ENCODE data around the gene SLC39A7. TPM values are rescaled to one million over a fixed set of nuclear protein-coding genes. Genes with fewer than 3 reads are reported as not detected.

SLC39A7 gene
- total RNA-seq, 1 experiment from 2014 or later, result 130 TPM

DNA sequence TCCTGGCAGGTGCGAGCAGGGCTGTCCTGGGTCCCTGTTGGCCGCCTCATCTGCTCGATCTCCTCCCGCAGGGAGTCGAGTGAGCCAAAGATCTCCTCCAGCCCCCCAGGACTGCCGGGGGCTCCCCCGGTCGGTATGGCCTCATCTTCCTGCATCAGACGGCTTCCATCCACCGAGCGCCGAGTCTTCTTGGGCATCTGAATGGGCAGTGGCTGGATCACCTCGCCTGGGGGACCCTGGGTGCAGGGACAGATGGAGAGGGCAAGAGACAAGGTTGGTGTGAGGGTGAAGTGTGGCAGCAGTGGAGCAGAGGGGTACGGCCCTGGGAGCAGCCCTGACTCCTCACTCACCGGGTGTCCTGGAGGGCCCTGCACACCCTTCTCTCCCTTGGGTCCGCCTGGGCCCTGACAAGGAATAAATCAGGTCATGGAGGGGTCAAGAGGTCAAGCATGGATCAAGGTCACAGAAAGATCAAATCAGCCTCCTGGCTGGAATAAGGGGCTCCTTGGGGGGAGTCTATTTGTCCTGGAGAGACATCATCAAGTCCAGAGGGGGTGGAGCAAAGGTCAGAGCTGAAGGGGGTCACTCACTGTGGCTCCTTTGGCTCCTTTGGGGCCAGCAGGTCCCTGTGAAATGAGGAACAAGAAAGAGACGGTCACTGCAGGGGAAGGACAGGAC, 34.9 kb upstream of the SLC39A7 start:
- Histone ChIP-seq H3K27me3 (ENCODE audit: insufficient read depth, low read length) (no peaks in the 10 kb centered on the region), H3K4me3 (replicated peaks in 1 of 2; ENCODE audit: low read depth in 1 of 2, low read length in 2 of 2) (no peak overlapping the region), H3K27ac (ENCODE audit: low read depth, low read length) (no peak overlapping the region), H3K4me1 (ENCODE audit: control insufficient read depth in 1 of 2, insufficient read depth in 2 of 2, low read length in 2 of 2) (peaks cover 9 to 22% of the 10 kb centered on the region in 2 experiments), H3K9me3 (ENCODE audit: control insufficient read depth in 1 of 2, insufficient read depth in 1 of 2, low read depth in 1 of 2, low read length in 2 of 2) (no peaks in the 10 kb centered on the region), H3K9me2 (ENCODE audit: insufficient read depth) (no peaks in the 10 kb centered on the region), H3K79me2 (ENCODE audit: insufficient read depth, low read length) (no peaks in the 10 kb centered on the region), H3K36me3 (ENCODE audit: control insufficient read depth in 1 of 2, insufficient read depth in 2 of 2, low read length in 2 of 2) (no peaks in the 10 kb centered on the region), H3K9ac (ENCODE audit: low read length) (no peak overlapping the region), H2AFZ (ENCODE audit: low read depth, low read length, poor library complexity, severe bottlenecking) (no peak overlapping the region), H3K4me2 (ENCODE audit: low read length) (no peak overlapping the region), H4K20me1 (ENCODE audit: insufficient read depth) (no peaks in the 10 kb centered on the region)
- ATAC-seq, result no peak
- TF ChIP-seq EZH2 (IDR thresholded peaks at IDR 0.05) (no peak), EGR1 (IDR thresholded peaks at IDR 0.05; ENCODE audit: low read depth) (no peak), POLR2A (IDR thresholded peaks at IDR 0.05; ENCODE audit: borderline replicate concordance, extremely low read depth, insufficient read depth, insufficient read length) (no peak), YY1 (IDR thresholded peaks at IDR 0.05; ENCODE audit: extremely low read depth, insufficient replicate concordance, low read depth, low read length) (no peak), CBX3 (IDR thresholded peaks at IDR 0.05; ENCODE audit: low read depth) (no peak), CEBPB (IDR thresholded peaks at IDR 0.05; ENCODE audit: low read depth) (no peak), SIN3A (IDR thresholded peaks at IDR 0.05; ENCODE audit: low read depth) (no peak), POLR2AphosphoS5 (IDR thresholded peaks at IDR 0.05; ENCODE audit: low read depth, low read length) (no peak), TCF7L2 (IDR thresholded peaks at IDR 0.05; ENCODE audit: borderline replicate concordance, extremely low read depth, insufficient read depth, insufficient read length) (no peak), FOSL1 (IDR thresholded peaks at IDR 0.05; ENCODE audit: low read depth) (no peak), RAD21 (IDR thresholded peaks at IDR 0.05; ENCODE audit: low read depth) (no peak), ZFX (IDR thresholded peaks at IDR 0.05) (no peak), JUND (IDR thresholded peaks at IDR 0.05) (no peak), ELF1 (IDR thresholded peaks at IDR 0.05; ENCODE audit: borderline replicate concordance, low read depth) (no peak), ZNF274 (IDR thresholded peaks at IDR 0.05; ENCODE audit: low read depth, low read length) (no peak), SP1 (IDR thresholded peaks at IDR 0.05; ENCODE audit: low read depth) (no peak)
- TF ChIP-seq, protein P1, sequence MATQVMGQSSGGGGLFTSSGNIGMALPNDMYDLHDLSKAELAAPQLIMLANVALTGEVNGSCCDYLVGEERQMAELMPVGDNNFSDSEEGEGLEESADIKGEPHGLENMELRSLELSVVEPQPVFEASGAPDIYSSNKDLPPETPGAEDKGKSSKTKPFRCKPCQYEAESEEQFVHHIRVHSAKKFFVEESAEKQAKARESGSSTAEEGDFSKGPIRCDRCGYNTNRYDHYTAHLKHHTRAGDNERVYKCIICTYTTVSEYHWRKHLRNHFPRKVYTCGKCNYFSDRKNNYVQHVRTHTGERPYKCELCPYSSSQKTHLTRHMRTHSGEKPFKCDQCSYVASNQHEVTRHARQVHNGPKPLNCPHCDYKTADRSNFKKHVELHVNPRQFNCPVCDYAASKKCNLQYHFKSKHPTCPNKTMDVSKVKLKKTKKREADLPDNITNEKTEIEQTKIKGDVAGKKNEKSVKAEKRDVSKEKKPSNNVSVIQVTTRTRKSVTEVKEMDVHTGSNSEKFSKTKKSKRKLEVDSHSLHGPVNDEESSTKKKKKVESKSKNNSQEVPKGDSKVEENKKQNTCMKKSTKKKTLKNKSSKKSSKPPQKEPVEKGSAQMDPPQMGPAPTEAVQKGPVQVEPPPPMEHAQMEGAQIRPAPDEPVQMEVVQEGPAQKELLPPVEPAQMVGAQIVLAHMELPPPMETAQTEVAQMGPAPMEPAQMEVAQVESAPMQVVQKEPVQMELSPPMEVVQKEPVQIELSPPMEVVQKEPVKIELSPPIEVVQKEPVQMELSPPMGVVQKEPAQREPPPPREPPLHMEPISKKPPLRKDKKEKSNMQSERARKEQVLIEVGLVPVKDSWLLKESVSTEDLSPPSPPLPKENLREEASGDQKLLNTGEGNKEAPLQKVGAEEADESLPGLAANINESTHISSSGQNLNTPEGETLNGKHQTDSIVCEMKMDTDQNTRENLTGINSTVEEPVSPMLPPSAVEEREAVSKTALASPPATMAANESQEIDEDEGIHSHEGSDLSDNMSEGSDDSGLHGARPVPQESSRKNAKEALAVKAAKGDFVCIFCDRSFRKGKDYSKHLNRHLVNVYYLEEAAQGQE (IDR thresholded peaks at IDR 0.05; ENCODE audit: low read depth), result no peak
- TF ChIP-seq, protein P2, sequence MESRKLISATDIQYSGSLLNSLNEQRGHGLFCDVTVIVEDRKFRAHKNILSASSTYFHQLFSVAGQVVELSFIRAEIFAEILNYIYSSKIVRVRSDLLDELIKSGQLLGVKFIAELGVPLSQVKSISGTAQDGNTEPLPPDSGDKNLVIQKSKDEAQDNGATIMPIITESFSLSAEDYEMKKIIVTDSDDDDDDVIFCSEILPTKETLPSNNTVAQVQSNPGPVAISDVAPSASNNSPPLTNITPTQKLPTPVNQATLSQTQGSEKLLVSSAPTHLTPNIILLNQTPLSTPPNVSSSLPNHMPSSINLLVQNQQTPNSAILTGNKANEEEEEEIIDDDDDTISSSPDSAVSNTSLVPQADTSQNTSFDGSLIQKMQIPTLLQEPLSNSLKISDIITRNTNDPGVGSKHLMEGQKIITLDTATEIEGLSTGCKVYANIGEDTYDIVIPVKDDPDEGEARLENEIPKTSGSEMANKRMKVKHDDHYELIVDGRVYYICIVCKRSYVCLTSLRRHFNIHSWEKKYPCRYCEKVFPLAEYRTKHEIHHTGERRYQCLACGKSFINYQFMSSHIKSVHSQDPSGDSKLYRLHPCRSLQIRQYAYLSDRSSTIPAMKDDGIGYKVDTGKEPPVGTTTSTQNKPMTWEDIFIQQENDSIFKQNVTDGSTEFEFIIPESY (IDR thresholded peaks at IDR 0.05; ENCODE audit: extremely low read depth, insufficient replicate concordance, low read length), result no peak
- TF ChIP-seq, protein P3, sequence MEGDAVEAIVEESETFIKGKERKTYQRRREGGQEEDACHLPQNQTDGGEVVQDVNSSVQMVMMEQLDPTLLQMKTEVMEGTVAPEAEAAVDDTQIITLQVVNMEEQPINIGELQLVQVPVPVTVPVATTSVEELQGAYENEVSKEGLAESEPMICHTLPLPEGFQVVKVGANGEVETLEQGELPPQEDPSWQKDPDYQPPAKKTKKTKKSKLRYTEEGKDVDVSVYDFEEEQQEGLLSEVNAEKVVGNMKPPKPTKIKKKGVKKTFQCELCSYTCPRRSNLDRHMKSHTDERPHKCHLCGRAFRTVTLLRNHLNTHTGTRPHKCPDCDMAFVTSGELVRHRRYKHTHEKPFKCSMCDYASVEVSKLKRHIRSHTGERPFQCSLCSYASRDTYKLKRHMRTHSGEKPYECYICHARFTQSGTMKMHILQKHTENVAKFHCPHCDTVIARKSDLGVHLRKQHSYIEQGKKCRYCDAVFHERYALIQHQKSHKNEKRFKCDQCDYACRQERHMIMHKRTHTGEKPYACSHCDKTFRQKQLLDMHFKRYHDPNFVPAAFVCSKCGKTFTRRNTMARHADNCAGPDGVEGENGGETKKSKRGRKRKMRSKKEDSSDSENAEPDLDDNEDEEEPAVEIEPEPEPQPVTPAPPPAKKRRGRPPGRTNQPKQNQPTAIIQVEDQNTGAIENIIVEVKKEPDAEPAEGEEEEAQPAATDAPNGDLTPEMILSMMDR (IDR thresholded peaks at IDR 0.05 in 2 of 3, conservative IDR thresholded peaks at IDR 0.05 in 1 of 3; ENCODE audit: borderline replicate concordance in 1 of 3, insufficient read depth in 1 of 3, low read depth in 2 of 3, low read length in 2 of 3), result no peak
- RAD21 ChIA-PET (ENCODE audit: low non-redundant PET in 1 of 2, low total read pairs in 2 of 2, uncharacterized antibody in 2 of 2, unreplicated experiment in 2 of 2), result no interaction called here
- intact Hi-C loops (cut with micrococcal nuclease), result no loop called here
- DNase-seq (ENCODE audit: low read depth, low spot score), result no peak
- CTCF ChIA-PET, result no interaction called here
- no TSS peak for BruUV-seq (replicated peaks)
- POLR2A ChIA-PET, result no interaction called here
